Central memory CD8-positive, alpha-beta T cell (primary cell): ENCODE data around the gene MALAT1.
"Not testable (repeated sequence)": the region's sequence is repeated elsewhere in the genome, so short reads cannot be mapped to it uniquely, and the experiment has no call there.

Experiments
- ATAC-seq: fragments of 150-1000 bp; cut with Tn5 transposase; replicated peaks from 2 replicates; pipeline ENCODE4 v1.10.0; 2022; ENCODE audit warnings: mild to moderate bottlenecking, moderate FRiP score, moderate number of reproducible peaks; ENCODE audit not compliant: poor library complexity, severe bottlenecking; ENCODE audit errors: extremely low read depth
- DNase-seq, 2 donors: peaks; one replicate each; pipeline ENCODE4 v3.0.0; 2021; ENCODE audit warnings: low spot score in 2 of 2
- H3K27ac Mint-ChIP-seq: one replicate; pipeline ENCODE4 v1.8.0; 2022; ENCODE audit warnings: low read depth, mild to moderate bottlenecking, moderate library complexity, mixed read lengths
- H3K27me3 Mint-ChIP-seq: one replicate; pipeline ENCODE4 v1.8.0; 2022; ENCODE audit warnings: mixed read lengths
- H3K36me3 Mint-ChIP-seq: one replicate; pipeline ENCODE4 v1.8.0; 2022; ENCODE audit warnings: mild to moderate bottlenecking, moderate library complexity, mixed read lengths; ENCODE audit not compliant: insufficient read depth
- H3K4me1 Mint-ChIP-seq: one replicate; pipeline ENCODE4 v1.8.0; 2022; ENCODE audit warnings: mixed read lengths
- H3K4me3 Mint-ChIP-seq: one replicate; pipeline ENCODE4 v1.8.0; 2022; ENCODE audit warnings: mild to moderate bottlenecking, moderate library complexity, mixed read lengths
- H3K9me3 Mint-ChIP-seq: one replicate; pipeline ENCODE4 v1.8.0; 2022; ENCODE audit warnings: mixed read lengths

MALAT1 gene

GRCh38 chr11:65523631-65523968 lies 24.8 kb downstream of the MALAT1 start:
- H3K27me3 Mint-ChIP-seq, DNase-seq, ATAC-seq, H3K27ac Mint-ChIP-seq, H3K9me3 Mint-ChIP-seq: not testable (repeated sequence)
- H3K36me3 Mint-ChIP-seq, result peaks cover 11% of the 10 kb centered on the region
- H3K4me3 Mint-ChIP-seq, result peak overlapping the region; percentile 57
- peaks cover 33% of the 10 kb centered on the region for H3K4me1 Mint-ChIP-seq

GRCh38 chr11:65524014-65524740 lies 25.3 kb downstream of the MALAT1 start:
- Mint-ChIP-seq H3K4me1 (peaks cover 33% of the 10 kb centered on the region), H3K9me3 (no peaks in the 10 kb centered on the region), H3K27me3 (no peaks in the 10 kb centered on the region), H3K4me3 (peak overlapping the region; percentile 50), H3K27ac (peak overlapping the region; percentile 64), H3K36me3 (peaks cover 12% of the 10 kb centered on the region)
- DNase-seq (no peak), ATAC-seq (peak; percentile 15)

- H3K4me1 Mint-ChIP-seq, result peaks cover 33% of the 10 kb centered on the region
Observed at GRCh38 chr11:65524741-65525545, 26.1 kb downstream of the MALAT1 start, which contains the start of gene SCYL1. SCYL1 (plus strand) TSS chr11:65525083; CDS start chr11:65525154, 71 bp downstream.

GRCh38 chr11:65525546-65526480 lies 27.0 kb downstream of the MALAT1 start:
- Mint-ChIP-seq H3K27me3 (no peaks in the 10 kb centered on the region), H3K27ac (peak overlapping the region; percentile 82), H3K4me3 (peak overlapping the region; percentile 84), H3K36me3 (peaks cover 17% of the 10 kb centered on the region), H3K9me3 (no peaks in the 10 kb centered on the region), H3K4me1 (peaks cover 33% of the 10 kb centered on the region)
- DNase-seq (no peak), ATAC-seq (peak; percentile 47)

More at GRCh38 chr11:65524741-65525545, 26.1 kb downstream of the MALAT1 start, which contains the start of gene SCYL1:
- peak; percentile 84 for ATAC-seq
- Mint-ChIP-seq H3K36me3 (peaks cover 12% of the 10 kb centered on the region), H3K9me3 (no peaks in the 10 kb centered on the region), H3K4me3 (peak within 1 kb of the TSS; percentile 84), H3K27ac (peak within 1 kb of the TSS; percentile 82), H3K27me3 (no peaks in the 10 kb centered on the region)
- peak; percentile 67 for DNase-seq

- H3K36me3 Mint-ChIP-seq, result peaks cover 23% of the 10 kb centered on the region
- no peaks in the 10 kb centered on the region for H3K27me3 Mint-ChIP-seq
- no peaks in the 10 kb centered on the region for H3K9me3 Mint-ChIP-seq
- no peak for DNase-seq
- H3K27ac Mint-ChIP-seq, result no peak overlapping the region
- peaks cover 33% of the 10 kb centered on the region for H3K4me1 Mint-ChIP-seq
- no peak for ATAC-seq
- peak overlapping the region; percentile 65 for H3K4me3 Mint-ChIP-seq
Observed at GRCh38 chr11:65526744-65527143, 27.9 kb downstream of the MALAT1 start.

- Mint-ChIP-seq H3K9me3 (no peaks in the 10 kb centered on the region), H3K27ac (no peak overlapping the region), H3K4me3 (no peak overlapping the region), H3K36me3 (peaks cover 34% of the 10 kb centered on the region), H3K4me1 (peaks cover 20% of the 10 kb centered on the region), H3K27me3 (no peaks in the 10 kb centered on the region)
- DNase-seq (no peak), ATAC-seq (no peak)
Observed at GRCh38 chr11:65528819-65529350, 30.0 kb downstream of the MALAT1 start.

GRCh38 chr11:65529475-65530156 lies 30.8 kb downstream of the MALAT1 start:
- no peaks in the 10 kb centered on the region for H3K27me3 Mint-ChIP-seq
- H3K4me3 Mint-ChIP-seq, result no peak overlapping the region
- H3K27ac Mint-ChIP-seq, result no peak overlapping the region
- ATAC-seq (no peak), DNase-seq (no peak)
- peaks cover 38% of the 10 kb centered on the region for H3K36me3 Mint-ChIP-seq
- no peaks in the 10 kb centered on the region for H3K9me3 Mint-ChIP-seq
- H3K4me1 Mint-ChIP-seq, result peaks cover 13% of the 10 kb centered on the region

- no peaks in the 10 kb centered on the region for H3K27me3 Mint-ChIP-seq
Observed at GRCh38 chr11:65530157-65530496, 31.3 kb downstream of the MALAT1 start.

GRCh38 chr11:65532388-65533064 lies 33.7 kb downstream of the MALAT1 start:
- Mint-ChIP-seq H3K27ac (no peak overlapping the region), H3K4me1 (no peaks in the 10 kb centered on the region), H3K27me3 (no peaks in the 10 kb centered on the region), H3K36me3 (peaks cover 39% of the 10 kb centered on the region), H3K4me3 (no peak overlapping the region), H3K9me3 (no peaks in the 10 kb centered on the region)
- no peak for DNase-seq
- ATAC-seq, result no peak

More at GRCh38 chr11:65530157-65530496, 31.3 kb downstream of the MALAT1 start:
- Mint-ChIP-seq H3K36me3 (peaks cover 38% of the 10 kb centered on the region), H3K4me3 (no peak overlapping the region), H3K27ac (no peak overlapping the region), H3K9me3 (no peaks in the 10 kb centered on the region), H3K4me1 (peaks cover 12% of the 10 kb centered on the region)
- DNase-seq (no peak), ATAC-seq (peak; percentile 57)

GRCh38 chr11:65535102-65535501 lies 36.3 kb downstream of the MALAT1 start:
- ATAC-seq (no peak), DNase-seq (no peak)
- Mint-ChIP-seq H3K9me3 (no peaks in the 10 kb centered on the region), H3K27me3 (no peaks in the 10 kb centered on the region), H3K4me3 (no peak overlapping the region), H3K27ac (no peak overlapping the region), H3K36me3 (peaks cover 34% of the 10 kb centered on the region), H3K4me1 (no peaks in the 10 kb centered on the region)
